Coronary artery (tissue), 2 donors: Measurements from ENCODE around the gene MYBPH.

ENCODE experiments used
- DNase-seq: peaks from one replicate; pipeline ENCODE4 v3.0.0-alpha.2; 2017; ENCODE audit warnings: low spot score
- H3K27ac ChIP-seq, 2 donors: fragments of 200-600 bp; sonication (generic); one replicate each; pipeline ENCODE4 v1.5.1; 2016 to 2019
- H3K4me3 ChIP-seq: fragments of 200-600 bp; sonication (generic); 2 replicates; pipeline ENCODE4 v1.5.1; 2016; ENCODE audit warnings: mild to moderate bottlenecking, moderate library complexity
- CTCF ChIP-seq: fragments of 200-600 bp; sonication (generic); IDR thresholded peaks from one replicate; pipeline ENCODE4 v1.5.1; 2019; ENCODE audit warnings: antibody characterized with exemption

The MYBPH gene

GRCh38 chr1:203149188-203149840, 26.3 kb downstream of the MYBPH start:
- no peak for DNase-seq
- Histone ChIP-seq H3K4me3 (no peak overlapping the region), H3K27ac (no peak overlapping the region)
- no peak for TF ChIP-seq CTCF

GRCh38 chr1:203148579-203148978, 27.0 kb downstream of the MYBPH start:
- no peak overlapping the region for H3K4me3 ChIP-seq
- TF ChIP-seq CTCF = no peak
- no peak overlapping the region for H3K27ac ChIP-seq
- DNase-seq = no peak

GRCh38 chr1:203148127-203148526, 27.5 kb downstream of the MYBPH start:
- TF ChIP-seq CTCF = no peak
- no peak for DNase-seq
- Histone ChIP-seq H3K4me3 (no peak overlapping the region), H3K27ac (no peak overlapping the region)

GRCh38 chr1:203147376-203147775, 28.2 kb downstream of the MYBPH start:
- Histone ChIP-seq H3K27ac (no peak overlapping the region), H3K4me3 (no peak overlapping the region)
- no peak for DNase-seq
- no peak for TF ChIP-seq CTCF

GRCh38 chr1:203146537-203146936, 29.1 kb downstream of the MYBPH start:
- H3K27ac ChIP-seq = no peak overlapping the region
- TF ChIP-seq CTCF = no peak
- no peak overlapping the region for H3K4me3 ChIP-seq
- DNase-seq = no peak

- no peak overlapping the region for H3K27ac ChIP-seq
- H3K4me3 ChIP-seq = no peak overlapping the region
- no peak for DNase-seq
- TF ChIP-seq CTCF = no peak
Observed at GRCh38 chr1:203146042-203146369, 29.6 kb downstream of the MYBPH start.

GRCh38 chr1:203145321-203146041, 30.1 kb downstream of the MYBPH start:
- Histone ChIP-seq H3K27ac (no peak overlapping the region), H3K4me3 (no peak overlapping the region)
- no peak for DNase-seq
- TF ChIP-seq CTCF = no peak
